ENCODE data around the gene CASZ1.

- TF ChIP-seq CTCF (conservative IDR thresholded peaks at IDR 0.05; ENCODE audit: low read depth in 2 of 2): no peak
- no peak for TF ChIP-seq REST (IDR thresholded peaks at IDR 0.05; ENCODE audit: unreplicated experiment)
- TF ChIP-seq EZH2 (IDR thresholded peaks at IDR 0.05; ENCODE audit: low read depth, unreplicated experiment): no peak
- no peak for TF ChIP-seq EZH2phosphoT487 (IDR thresholded peaks at IDR 0.05; ENCODE audit: unreplicated experiment)
- no peak for TF ChIP-seq POLR2AphosphoS5 (IDR thresholded peaks at IDR 0.05; ENCODE audit: low read depth)
- no peak for TF ChIP-seq ETS1 (IDR thresholded peaks at IDR 0.05)
- TF ChIP-seq NANOG (IDR thresholded peaks at IDR 0.05; ENCODE audit: borderline replicate concordance): no peak
- no peak for TF ChIP-seq CREB1 (CRISPR knock-in tag; IDR thresholded peaks at IDR 0.05; ENCODE audit: low read depth)
- no peak for TF ChIP-seq ZNF462 (CRISPR knock-in tag; IDR thresholded peaks at IDR 0.05)
- no peak for TF ChIP-seq JUNB (IDR thresholded peaks at IDR 0.05; ENCODE audit: unreplicated experiment)
- no peak for TF ChIP-seq ZNF114 (CRISPR knock-in tag; IDR thresholded peaks at IDR 0.05)
- TF ChIP-seq ZNF331 (CRISPR knock-in tag; IDR thresholded peaks at IDR 0.05; ENCODE audit: low read depth): no peak
Measured at GRCh38 chr1:10599194-10599861, 197.1 kb downstream of the CASZ1 start.
